ENCODE results near the gene SPOCD1.

Gene SPOCD1

DNA sequence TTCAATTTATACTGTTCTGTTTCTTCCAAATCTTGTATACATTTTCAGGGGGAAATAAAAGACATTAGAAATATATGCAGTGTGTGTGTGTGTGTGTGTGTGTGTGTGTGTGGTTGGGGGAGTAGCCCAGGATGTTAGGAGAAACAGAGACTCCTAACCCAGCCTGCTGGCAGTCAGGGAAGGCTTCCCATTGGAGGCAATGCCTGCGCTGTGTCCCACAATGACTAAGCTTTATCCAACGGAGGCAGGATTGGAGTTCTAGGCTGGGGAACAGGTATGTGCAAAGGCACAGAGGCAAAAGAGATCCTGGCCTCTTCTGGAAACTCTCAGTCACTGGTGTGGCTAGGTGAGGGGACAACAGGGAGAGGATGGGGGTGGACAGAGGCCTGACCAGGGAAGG is 35.2 kb downstream of the SPOCD1 start:
- TF ChIP-seq, protein P1, sequence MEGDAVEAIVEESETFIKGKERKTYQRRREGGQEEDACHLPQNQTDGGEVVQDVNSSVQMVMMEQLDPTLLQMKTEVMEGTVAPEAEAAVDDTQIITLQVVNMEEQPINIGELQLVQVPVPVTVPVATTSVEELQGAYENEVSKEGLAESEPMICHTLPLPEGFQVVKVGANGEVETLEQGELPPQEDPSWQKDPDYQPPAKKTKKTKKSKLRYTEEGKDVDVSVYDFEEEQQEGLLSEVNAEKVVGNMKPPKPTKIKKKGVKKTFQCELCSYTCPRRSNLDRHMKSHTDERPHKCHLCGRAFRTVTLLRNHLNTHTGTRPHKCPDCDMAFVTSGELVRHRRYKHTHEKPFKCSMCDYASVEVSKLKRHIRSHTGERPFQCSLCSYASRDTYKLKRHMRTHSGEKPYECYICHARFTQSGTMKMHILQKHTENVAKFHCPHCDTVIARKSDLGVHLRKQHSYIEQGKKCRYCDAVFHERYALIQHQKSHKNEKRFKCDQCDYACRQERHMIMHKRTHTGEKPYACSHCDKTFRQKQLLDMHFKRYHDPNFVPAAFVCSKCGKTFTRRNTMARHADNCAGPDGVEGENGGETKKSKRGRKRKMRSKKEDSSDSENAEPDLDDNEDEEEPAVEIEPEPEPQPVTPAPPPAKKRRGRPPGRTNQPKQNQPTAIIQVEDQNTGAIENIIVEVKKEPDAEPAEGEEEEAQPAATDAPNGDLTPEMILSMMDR (IDR thresholded peaks at IDR 0.05; ENCODE audit: insufficient read depth, low read length) = no peak
- no peak for TF ChIP-seq SPI1 (IDR thresholded peaks at IDR 0.05; ENCODE audit: borderline replicate concordance, low read depth)
- TF ChIP-seq, protein P2, sequence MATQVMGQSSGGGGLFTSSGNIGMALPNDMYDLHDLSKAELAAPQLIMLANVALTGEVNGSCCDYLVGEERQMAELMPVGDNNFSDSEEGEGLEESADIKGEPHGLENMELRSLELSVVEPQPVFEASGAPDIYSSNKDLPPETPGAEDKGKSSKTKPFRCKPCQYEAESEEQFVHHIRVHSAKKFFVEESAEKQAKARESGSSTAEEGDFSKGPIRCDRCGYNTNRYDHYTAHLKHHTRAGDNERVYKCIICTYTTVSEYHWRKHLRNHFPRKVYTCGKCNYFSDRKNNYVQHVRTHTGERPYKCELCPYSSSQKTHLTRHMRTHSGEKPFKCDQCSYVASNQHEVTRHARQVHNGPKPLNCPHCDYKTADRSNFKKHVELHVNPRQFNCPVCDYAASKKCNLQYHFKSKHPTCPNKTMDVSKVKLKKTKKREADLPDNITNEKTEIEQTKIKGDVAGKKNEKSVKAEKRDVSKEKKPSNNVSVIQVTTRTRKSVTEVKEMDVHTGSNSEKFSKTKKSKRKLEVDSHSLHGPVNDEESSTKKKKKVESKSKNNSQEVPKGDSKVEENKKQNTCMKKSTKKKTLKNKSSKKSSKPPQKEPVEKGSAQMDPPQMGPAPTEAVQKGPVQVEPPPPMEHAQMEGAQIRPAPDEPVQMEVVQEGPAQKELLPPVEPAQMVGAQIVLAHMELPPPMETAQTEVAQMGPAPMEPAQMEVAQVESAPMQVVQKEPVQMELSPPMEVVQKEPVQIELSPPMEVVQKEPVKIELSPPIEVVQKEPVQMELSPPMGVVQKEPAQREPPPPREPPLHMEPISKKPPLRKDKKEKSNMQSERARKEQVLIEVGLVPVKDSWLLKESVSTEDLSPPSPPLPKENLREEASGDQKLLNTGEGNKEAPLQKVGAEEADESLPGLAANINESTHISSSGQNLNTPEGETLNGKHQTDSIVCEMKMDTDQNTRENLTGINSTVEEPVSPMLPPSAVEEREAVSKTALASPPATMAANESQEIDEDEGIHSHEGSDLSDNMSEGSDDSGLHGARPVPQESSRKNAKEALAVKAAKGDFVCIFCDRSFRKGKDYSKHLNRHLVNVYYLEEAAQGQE (IDR thresholded peaks at IDR 0.05; ENCODE audit: insufficient replicate concordance, low read depth) = no peak
- no peak for TF ChIP-seq POLR2AphosphoS5 (IDR thresholded peaks at IDR 0.05; ENCODE audit: low read depth)
- no peak for TF ChIP-seq GABPA (IDR thresholded peaks at IDR 0.05; ENCODE audit: low read depth)
- DNase-seq (ENCODE audit: low read depth in 1 of 2, low spot score in 1 of 2) = no peak
- Histone ChIP-seq H3K27ac (replicated peaks) (no peak overlapping the region), H3K27me3 (ENCODE audit: insufficient read depth, poor library complexity, severe bottlenecking) (peaks cover 4% of the 10 kb centered on the region), H3K4me3 (replicated peaks; ENCODE audit: insufficient read depth, low read length) (no peak overlapping the region)

DNA sequence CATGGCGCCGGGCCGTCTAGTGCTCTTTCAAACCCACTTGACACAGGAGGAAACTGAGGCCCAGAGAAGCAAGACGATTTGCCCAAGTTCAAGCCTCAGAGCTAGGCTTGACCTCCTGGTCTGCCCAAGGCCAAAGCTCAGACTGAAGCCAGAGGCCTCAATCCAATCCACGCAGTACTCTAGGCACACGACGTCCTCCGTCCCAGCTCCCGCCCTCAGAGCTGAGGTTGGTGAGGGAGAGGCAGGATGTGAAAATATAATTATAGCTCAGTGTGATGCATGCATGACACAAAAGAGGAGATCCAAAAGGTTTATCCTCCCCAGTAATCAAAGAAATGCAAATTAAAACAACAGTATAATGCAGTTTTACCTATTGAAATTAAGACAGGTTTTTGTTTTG is 36.1 kb downstream of the SPOCD1 start:
- no peak overlapping the region for H3K27ac ChIP-seq (replicated peaks)
- peaks cover 13% of the 10 kb centered on the region for H3K27me3 ChIP-seq (ENCODE audit: insufficient read depth, poor library complexity, severe bottlenecking)
- no peak overlapping the region for H3K4me3 ChIP-seq (replicated peaks; ENCODE audit: insufficient read depth, low read length)
- DNase-seq (ENCODE audit: low read depth in 1 of 2, low spot score in 1 of 2) = no peak
- TF ChIP-seq SPI1 (IDR thresholded peaks at IDR 0.05; ENCODE audit: borderline replicate concordance, low read depth) (no peak), POLR2AphosphoS5 (IDR thresholded peaks at IDR 0.05; ENCODE audit: low read depth) (no peak), GABPA (IDR thresholded peaks at IDR 0.05; ENCODE audit: low read depth) (no peak)
- TF ChIP-seq, protein P2 (IDR thresholded peaks at IDR 0.05; ENCODE audit: insufficient replicate concordance, low read depth) = no peak
- TF ChIP-seq, protein P1 (IDR thresholded peaks at IDR 0.05; ENCODE audit: insufficient read depth, low read length) = no peak

DNA sequence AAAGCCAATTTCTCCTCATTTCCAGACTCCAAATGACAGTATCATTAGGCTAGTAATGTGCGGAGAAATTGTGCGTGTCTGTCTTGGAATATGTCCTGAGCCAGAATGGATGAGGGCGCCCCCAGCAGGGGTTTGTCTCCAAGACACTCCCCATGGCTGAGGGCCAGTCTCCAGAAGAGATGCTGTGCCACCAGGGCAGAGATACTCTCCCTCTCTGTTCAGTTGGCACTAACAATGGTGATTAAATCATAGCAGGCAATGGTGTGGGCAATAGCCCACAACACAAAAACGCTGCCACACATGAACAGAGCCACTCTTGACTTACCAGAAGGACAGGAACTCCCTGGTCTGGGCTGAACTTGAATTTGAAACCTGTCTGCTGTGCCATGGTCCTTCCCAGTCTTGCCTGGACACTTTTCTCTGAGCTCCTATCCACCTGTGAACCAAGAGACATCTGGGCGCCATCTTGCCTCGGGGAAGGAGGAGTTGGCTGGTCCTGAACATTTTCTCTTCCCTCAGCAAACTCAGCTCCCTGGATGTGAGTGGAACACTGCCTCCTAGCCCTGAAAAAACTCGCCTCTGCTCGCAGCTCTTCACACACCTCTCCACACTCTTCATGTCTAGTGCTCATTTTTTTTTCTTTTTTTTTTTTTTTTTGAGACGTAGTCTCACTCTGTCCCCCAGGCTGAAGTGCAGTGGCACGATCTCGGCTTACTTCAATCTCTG is 36.9 kb downstream of the SPOCD1 start:
- peaks cover 18% of the 10 kb centered on the region for H3K27me3 ChIP-seq (ENCODE audit: insufficient read depth, poor library complexity, severe bottlenecking)
- H3K27ac ChIP-seq (replicated peaks) = no peak overlapping the region
- DNase-seq (ENCODE audit: low read depth in 1 of 2, low spot score in 1 of 2) = no peak
- no peak overlapping the region for H3K4me3 ChIP-seq (replicated peaks; ENCODE audit: insufficient read depth, low read length)
- TF ChIP-seq, protein P1 (IDR thresholded peaks at IDR 0.05; ENCODE audit: insufficient read depth, low read length) = no peak
- TF ChIP-seq GABPA (IDR thresholded peaks at IDR 0.05; ENCODE audit: low read depth) (no peak), SPI1 (IDR thresholded peaks at IDR 0.05; ENCODE audit: borderline replicate concordance, low read depth) (no peak), POLR2AphosphoS5 (IDR thresholded peaks at IDR 0.05; ENCODE audit: low read depth) (no peak)
- TF ChIP-seq, protein P2 (IDR thresholded peaks at IDR 0.05; ENCODE audit: insufficient replicate concordance, low read depth) = no peak

Measured in HL-60 (cell line).